ENCODE data around the gene RNF31. TPM values are rescaled to one million over a fixed set of nuclear protein-coding genes. Genes with fewer than 3 reads are reported as not detected.

Gene RNF31
- total and polyA plus RNA-seq, 7 donors: 13.6 to 57.8 (median 31.9) TPM

DNA sequence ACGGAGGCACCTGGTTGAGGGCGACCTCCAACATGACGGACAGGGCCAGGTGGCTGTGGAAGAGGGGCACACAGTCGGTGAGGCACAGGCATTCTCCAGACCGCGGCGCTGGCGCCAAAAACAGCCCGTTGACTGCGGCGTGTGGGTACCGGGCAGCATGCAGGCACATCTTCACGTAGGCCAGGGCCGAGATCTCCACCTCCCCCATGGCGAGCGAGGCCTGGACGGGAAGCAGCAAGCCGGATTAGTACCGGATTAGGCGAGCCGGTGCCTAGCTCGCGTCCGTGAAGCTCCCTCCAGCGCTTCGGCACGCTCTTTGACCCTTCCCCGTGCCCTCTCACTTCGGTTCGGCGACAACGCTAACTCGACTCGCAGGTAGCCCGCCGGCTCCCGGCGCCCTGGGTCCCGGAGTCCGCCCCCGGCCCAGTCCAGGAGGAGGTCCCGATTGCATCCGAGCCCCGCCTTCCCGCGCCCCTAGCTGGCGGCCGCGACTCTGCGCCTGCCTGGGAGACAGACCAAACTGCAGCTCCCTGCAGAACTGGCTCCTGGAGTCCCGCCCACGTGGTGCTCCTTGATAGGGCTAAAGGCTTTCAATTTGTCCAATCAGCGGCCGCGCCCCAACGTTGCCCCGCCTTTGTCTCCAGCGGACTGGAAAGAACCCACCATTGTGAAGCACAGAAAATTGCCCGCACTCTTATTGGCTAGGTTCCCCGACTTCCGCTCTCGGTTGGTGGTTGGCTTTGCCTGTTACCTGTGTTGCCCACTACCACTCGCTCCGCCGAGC lies 6.0 kb upstream of the RNF31 start, which contains the start of gene EMC9:
TSS of gene EMC9 (minus strand) at position 495 of the 784 bp plus-strand sequence. CDS start at position 208, 287 bp downstream.
- 0 to 1% methylated on average over 65 of the region's 65 CpGs for whole genome bisulfite sequencing, 2 donors
- no peaks in the 10 kb centered on the region for H3K27me3 ChIP-seq
- peak within 1 kb of the TSS; percentile 73 to 91 (median 81) for H3K4me3 ChIP-seq
- DNase-seq: peak; percentile 100
- TF ChIP-seq, protein P1, sequence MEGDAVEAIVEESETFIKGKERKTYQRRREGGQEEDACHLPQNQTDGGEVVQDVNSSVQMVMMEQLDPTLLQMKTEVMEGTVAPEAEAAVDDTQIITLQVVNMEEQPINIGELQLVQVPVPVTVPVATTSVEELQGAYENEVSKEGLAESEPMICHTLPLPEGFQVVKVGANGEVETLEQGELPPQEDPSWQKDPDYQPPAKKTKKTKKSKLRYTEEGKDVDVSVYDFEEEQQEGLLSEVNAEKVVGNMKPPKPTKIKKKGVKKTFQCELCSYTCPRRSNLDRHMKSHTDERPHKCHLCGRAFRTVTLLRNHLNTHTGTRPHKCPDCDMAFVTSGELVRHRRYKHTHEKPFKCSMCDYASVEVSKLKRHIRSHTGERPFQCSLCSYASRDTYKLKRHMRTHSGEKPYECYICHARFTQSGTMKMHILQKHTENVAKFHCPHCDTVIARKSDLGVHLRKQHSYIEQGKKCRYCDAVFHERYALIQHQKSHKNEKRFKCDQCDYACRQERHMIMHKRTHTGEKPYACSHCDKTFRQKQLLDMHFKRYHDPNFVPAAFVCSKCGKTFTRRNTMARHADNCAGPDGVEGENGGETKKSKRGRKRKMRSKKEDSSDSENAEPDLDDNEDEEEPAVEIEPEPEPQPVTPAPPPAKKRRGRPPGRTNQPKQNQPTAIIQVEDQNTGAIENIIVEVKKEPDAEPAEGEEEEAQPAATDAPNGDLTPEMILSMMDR (IDR thresholded peaks at IDR 0.05): peak; percentile 36 to 75 (median 64)
- TF ChIP-seq POLR2A (IDR thresholded peaks at IDR 0.05) (peak; percentile 83 to 88), POLR2AphosphoS5 (IDR thresholded peaks at IDR 0.05) (peak; percentile 83 to 96 (median 93)), EP300 (IDR thresholded peaks at IDR 0.05) (no peak)
- H3K9me3 ChIP-seq: no peaks in the 10 kb centered on the region
- H3K36me3 ChIP-seq: peaks cover 14 to 33% (median 17%) of the 10 kb centered on the region in 4 donors
- intact Hi-C loops (cut with DNase I): loop anchor here (5.0 to 10.0 kb wide), 3 partner anchors 226 to 836 kb away; partner anchors contain the start of genes BCL2L2, NFATC4 and PPP1R3E
- H3K4me1 ChIP-seq: peaks cover 0 to 61% (median 51%) of the 10 kb centered on the region in 4 donors
- H3K27ac ChIP-seq: peak within 1 kb of the TSS; percentile 92 to 98 (median 96)

- H3K27ac ChIP-seq: no peak overlapping the region
- intact Hi-C loops (cut with DNase I): loop anchor here (5.0 to 10.0 kb wide), 3 partner anchors 224 to 839 kb away; partner anchors contain the start of genes BCL2L2, NFATC4 and PPP1R3E
- 89 to 95% methylated on average over 2 of the region's 2 CpGs for WGBS, 2 donors
- no peak for TF ChIP-seq POLR2A (IDR thresholded peaks at IDR 0.05)
- TF ChIP-seq, protein P1 (IDR thresholded peaks at IDR 0.05): no peak
- no peaks in the 10 kb centered on the region for H3K9me3 ChIP-seq
- DNase-seq: no peak
- no peaks in the 10 kb centered on the region for H3K27me3 ChIP-seq
- H3K36me3 ChIP-seq: peaks cover 7 to 23% (median 8%) of the 10 kb centered on the region in 4 donors
- no peak overlapping the region for H3K4me3 ChIP-seq
- peaks cover 0 to 53% (median 43%) of the 10 kb centered on the region in 4 donors for H3K4me1 ChIP-seq
Measured at GRCh38 chr14:24143511-24143910, 3.8 kb upstream of the RNF31 start.

GRCh38 chr14:24144451-24144850 lies 2.8 kb upstream of the RNF31 start:
- intact Hi-C loops (cut with DNase I): loop anchor here (5.0 to 10.0 kb wide), 3 partner anchors 223 to 840 kb away; partner anchors contain the start of genes BCL2L2, NFATC4 and PPP1R3E
- peaks cover 0 to 61% (median 46%) of the 10 kb centered on the region in 4 donors for H3K4me1 ChIP-seq
- DNase-seq: no peak
- no peak for TF ChIP-seq EP300 (IDR thresholded peaks at IDR 0.05)
- no peak for TF ChIP-seq POLR2AphosphoS5 (IDR thresholded peaks at IDR 0.05)
- TF ChIP-seq POLR2A (IDR thresholded peaks at IDR 0.05): no peak
- TF ChIP-seq, protein P1 (IDR thresholded peaks at IDR 0.05): no peak
- H3K27me3 ChIP-seq: no peaks in the 10 kb centered on the region
- H3K27ac ChIP-seq: no peak overlapping the region
- peaks cover 0 to 23% (median 6%) of the 10 kb centered on the region in 4 donors for H3K36me3 ChIP-seq
- H3K9me3 ChIP-seq: no peaks in the 10 kb centered on the region
- no peak overlapping the region for H3K4me3 ChIP-seq
- WGBS, 2 donors: 91 to 98% methylated on average over 1 of the region's 1 CpG

DNA sequence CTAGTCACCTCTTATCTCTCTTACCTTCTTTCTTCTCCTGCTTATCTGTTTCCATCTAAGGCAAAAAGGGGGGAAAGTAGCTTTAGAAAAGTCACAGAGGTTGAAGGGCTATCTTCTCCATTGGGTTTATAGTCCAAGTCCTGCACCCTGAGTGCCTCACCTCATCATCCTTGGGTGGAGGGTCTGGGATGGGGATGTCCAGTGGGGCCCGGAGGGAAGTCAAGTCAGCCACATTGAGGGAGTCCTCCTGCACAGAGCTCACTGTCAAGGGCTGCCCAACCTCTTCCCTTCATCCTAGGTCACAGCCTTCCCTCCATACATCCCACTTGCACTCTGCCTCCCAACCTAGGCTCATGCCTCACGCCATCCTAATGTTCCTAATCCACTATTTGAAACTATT lies 2.1 kb upstream of the RNF31 start:
- H3K27ac ChIP-seq: peak overlapping the region; percentile 92 to 96 (median 95)
- no peak overlapping the region for H3K4me3 ChIP-seq
- TF ChIP-seq POLR2A (IDR thresholded peaks at IDR 0.05) (no peak), EP300 (IDR thresholded peaks at IDR 0.05) (no peak), POLR2AphosphoS5 (IDR thresholded peaks at IDR 0.05) (no peak)
- TF ChIP-seq, protein P1 (IDR thresholded peaks at IDR 0.05): no peak
- peaks cover 0 to 59% (median 42%) of the 10 kb centered on the region in 4 donors for H3K4me1 ChIP-seq
- WGBS, 2 donors: 88% methylated on average over 2 of the region's 2 CpGs
- intact Hi-C loops (cut with DNase I): loop anchor here (5.0 to 10.0 kb wide), 3 partner anchors 87 to 840 kb away; partner anchors contain the start of genes BCL2L2, GMPR2, NEDD8 and PPP1R3E
- no peaks in the 10 kb centered on the region for H3K9me3 ChIP-seq
- H3K36me3 ChIP-seq: peaks cover 3 to 28% (median 13%) of the 10 kb centered on the region in 4 donors
- H3K27me3 ChIP-seq: no peaks in the 10 kb centered on the region
- no peak for DNase-seq

Measured in sigmoid colon (tissue), 7 donors.